Transverse colon (tissue), 4 donors: ENCODE data around the gene TGIF2. TPM values are rescaled to one million over a fixed set of nuclear protein-coding genes. Genes with fewer than 3 reads are reported as not detected.
"Not testable (repeated sequence)": the region's sequence is repeated elsewhere in the genome, so short reads cannot be mapped to it uniquely, and the experiment has no call there.

ENCODE experiments used
- DNase-seq: peaks from one replicate; pipeline ENCODE4 v3.0.0-alpha.2; 2019
- H3K27ac ChIP-seq, 4 donors: fragments of 200-600 bp; sonication (generic); 2 replicates each; pipeline ENCODE4 v1.5.1; 2016 to 2018; ENCODE audit warnings: inconsistent platforms in 4 of 4
- H3K27me3 ChIP-seq: fragments of 200-600 bp; sonication (generic); 2 replicates; pipeline ENCODE4 v1.5.1; 2017; ENCODE audit warnings: inconsistent platforms
- H3K36me3 ChIP-seq, 4 donors: fragments of 200-600 bp; sonication (generic); 2 replicates each; pipeline ENCODE4 v1.5.1; 2017 to 2019; ENCODE audit warnings: inconsistent platforms in 4 of 4
- H3K4me1 ChIP-seq, 4 donors: fragments of 200-600 bp; sonication (generic); 2 replicates each; pipeline ENCODE4 v1.5.1; 2017 to 2020; ENCODE audit warnings: inconsistent platforms in 4 of 4
- H3K4me3 ChIP-seq, 4 donors: fragments of 200-600 bp; sonication (generic); 1 replicate in 1 of 4; 2 replicates in 3 of 4; pipeline versions ENCODE4 v1.5.1 to v1.6.1; 2017 to 2019; ENCODE audit warnings: inconsistent platforms in 4 of 4
- H3K9me3 ChIP-seq, 2 donors: fragments of 200-600 bp; sonication (generic); 2 replicates each; pipeline ENCODE4 v1.5.1; 2017 to 2019; ENCODE audit warnings: inconsistent platforms in 2 of 2
- EP300 ChIP-seq: sonication (generic); formaldehyde crosslinking; IDR thresholded peaks from one replicate; pipeline ENCODE4 v1.6.1; 2017; ENCODE audit warnings: antibody characterized with exemption, low read depth
- POLR2A ChIP-seq: fragments of 450-650 bp; IDR thresholded peaks from one replicate; pipeline ENCODE4 v1.6.1; 2016; ENCODE audit warnings: antibody characterized with exemption, mild to moderate bottlenecking, moderate library complexity
- POLR2AphosphoS5 ChIP-seq, 3 donors: sonication (generic); formaldehyde crosslinking; IDR thresholded peaks; one replicate each; pipeline ENCODE4 v1.6.1; 2016; ENCODE audit warnings: antibody characterized with exemption in 3 of 3
- WGBS, 2 donors: methylation state at CpG; one replicate each; pipeline ENCODE4 v1.1.5; 2018; ENCODE audit warnings: low coverage in 1 of 2; 5-methylcytosine and 5-hydroxymethylcytosine counted together
- in situ Hi-C, 4 donors: fragments of 200-750 bp; cut with MboI; loops; one replicate each; pipeline versions ENCODE4 v1.15.0 to v1.15.1; 2017; ENCODE audit warnings: low sequenced_read_pairs in 3 of 4, low pct_ligation_motif_present in 1 of 4, low pct_unique_long_range_greater_than_20kb in 1 of 4
- intact Hi-C: fragments of 100-400 bp; cut with DNase I; formaldehyde crosslinking; loops from one replicate; pipeline ENCODE4 v1.15.1; 2023; ENCODE audit warnings: low total_unique reads
- total RNA-seq, 4 donors: library from RNA; depleted of rRNA; stranded (reverse); fragments of >200 nt; gene quantifications; one replicate each; pipeline ENCODE4 v1.1.0, GENCODE V29; 2016
- TF ChIP-seq, protein P1 (sequence below), 5 experiments: fragments of 200-600 bp in 3 of 5; fragments of 450-650 bp in 2 of 5; sonication (generic) in 3 of 5; IDR thresholded peaks; 1 replicate in 2 of 5; 2 replicates in 3 of 5; pipeline ENCODE4 v1.5.1; 2016 to 2017; ENCODE audit warnings: antibody characterized with exemption in 5 of 5, inconsistent platforms in 3 of 5, mild to moderate bottlenecking in 2 of 5, moderate library complexity in 1 of 5

The TGIF2 gene
- total RNA-seq, 4 donors from 2014 or later, result 0.75 to 130 (median 3.9) TPM

DNA sequence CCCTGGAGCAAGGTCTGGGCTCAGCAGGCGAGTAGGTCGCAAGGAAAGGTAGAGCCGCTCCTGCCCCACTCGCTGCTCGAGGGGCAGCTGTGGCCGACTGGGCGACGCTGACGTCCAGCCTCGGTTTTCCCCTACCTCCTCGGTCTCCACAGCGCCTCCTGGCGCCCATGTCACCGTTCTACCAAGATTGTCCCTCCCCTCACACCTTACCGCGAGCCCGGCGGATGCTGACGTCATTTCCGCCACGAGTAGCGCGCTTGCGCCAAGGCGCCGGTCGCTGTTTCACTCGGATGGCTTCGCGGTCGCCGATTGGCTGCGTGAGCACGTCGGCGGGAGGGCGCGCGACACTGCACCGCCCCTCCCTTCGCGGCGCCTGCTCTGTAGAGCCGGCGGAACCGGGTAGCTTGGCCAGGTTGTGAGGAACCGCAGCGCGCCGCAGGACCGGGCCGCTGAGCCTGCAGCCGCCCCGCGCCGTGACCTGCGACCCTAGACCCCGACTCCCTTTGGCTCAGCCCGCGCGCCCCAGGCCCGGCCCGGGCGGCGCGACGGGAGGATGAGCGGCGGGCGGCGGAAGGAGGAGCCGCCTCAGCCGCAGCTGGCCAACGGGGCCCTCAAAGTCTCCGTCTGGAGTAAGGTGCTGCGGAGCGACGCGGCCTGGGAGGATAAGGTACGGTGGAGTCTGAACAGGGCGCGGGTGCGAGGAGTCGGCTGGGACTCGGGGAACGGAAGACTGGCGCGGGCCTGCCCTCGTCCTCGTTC is 32.2 kb downstream of the TGIF2 start, which contains the start of gene RAB5IF:
RAB5IF (plus strand) TSS at position 381 of the 759 bp plus-strand sequence; CDS start at position 554, 173 bp downstream.
- H3K4me1 ChIP-seq, result peaks cover 8 to 26% (median 20%) of the 10 kb centered on the region in 4 donors
- TF ChIP-seq POLR2A (peak; percentile 88), EP300 (no peak), POLR2AphosphoS5 (IDR thresholded peaks at IDR 0.05) (peak; percentile 89 to 95 (median 93))
- TF ChIP-seq, protein P1, sequence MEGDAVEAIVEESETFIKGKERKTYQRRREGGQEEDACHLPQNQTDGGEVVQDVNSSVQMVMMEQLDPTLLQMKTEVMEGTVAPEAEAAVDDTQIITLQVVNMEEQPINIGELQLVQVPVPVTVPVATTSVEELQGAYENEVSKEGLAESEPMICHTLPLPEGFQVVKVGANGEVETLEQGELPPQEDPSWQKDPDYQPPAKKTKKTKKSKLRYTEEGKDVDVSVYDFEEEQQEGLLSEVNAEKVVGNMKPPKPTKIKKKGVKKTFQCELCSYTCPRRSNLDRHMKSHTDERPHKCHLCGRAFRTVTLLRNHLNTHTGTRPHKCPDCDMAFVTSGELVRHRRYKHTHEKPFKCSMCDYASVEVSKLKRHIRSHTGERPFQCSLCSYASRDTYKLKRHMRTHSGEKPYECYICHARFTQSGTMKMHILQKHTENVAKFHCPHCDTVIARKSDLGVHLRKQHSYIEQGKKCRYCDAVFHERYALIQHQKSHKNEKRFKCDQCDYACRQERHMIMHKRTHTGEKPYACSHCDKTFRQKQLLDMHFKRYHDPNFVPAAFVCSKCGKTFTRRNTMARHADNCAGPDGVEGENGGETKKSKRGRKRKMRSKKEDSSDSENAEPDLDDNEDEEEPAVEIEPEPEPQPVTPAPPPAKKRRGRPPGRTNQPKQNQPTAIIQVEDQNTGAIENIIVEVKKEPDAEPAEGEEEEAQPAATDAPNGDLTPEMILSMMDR (IDR thresholded peaks at IDR 0.05), result peak; percentile 83 to 99 (median 89)
- no peaks in the 10 kb centered on the region for H3K27me3 ChIP-seq
- no peaks in the 10 kb centered on the region for H3K9me3 ChIP-seq
- WGBS, 2 donors, result 0% methylated on average over 56 of the region's 90 CpGs; no CpG with 5 or more reads in 1 of the 2 donors
- peak within 1 kb of the TSS; percentile 90 to 98 (median 93) for H3K27ac ChIP-seq
- DNase-seq, result peak; percentile 99
- peaks cover 0 to 17% (median 7%) of the 10 kb centered on the region in 4 donors for H3K36me3 ChIP-seq
- in situ Hi-C loops, result loop anchor here in 3 of 4 donors (10.0 to 25.0 kb wide), 2 partner anchors 51 to 282 kb away; partner anchors contain the start of gene TLDC2 (in 1 of the 3)
- intact Hi-C loops, result loop anchor here (10.0 kb wide), 1 partner anchor 149 kb away; no protein-coding TSS in a partner anchor
- peak within 1 kb of the TSS; percentile 44 to 97 (median 90) for H3K4me3 ChIP-seq

DNA sequence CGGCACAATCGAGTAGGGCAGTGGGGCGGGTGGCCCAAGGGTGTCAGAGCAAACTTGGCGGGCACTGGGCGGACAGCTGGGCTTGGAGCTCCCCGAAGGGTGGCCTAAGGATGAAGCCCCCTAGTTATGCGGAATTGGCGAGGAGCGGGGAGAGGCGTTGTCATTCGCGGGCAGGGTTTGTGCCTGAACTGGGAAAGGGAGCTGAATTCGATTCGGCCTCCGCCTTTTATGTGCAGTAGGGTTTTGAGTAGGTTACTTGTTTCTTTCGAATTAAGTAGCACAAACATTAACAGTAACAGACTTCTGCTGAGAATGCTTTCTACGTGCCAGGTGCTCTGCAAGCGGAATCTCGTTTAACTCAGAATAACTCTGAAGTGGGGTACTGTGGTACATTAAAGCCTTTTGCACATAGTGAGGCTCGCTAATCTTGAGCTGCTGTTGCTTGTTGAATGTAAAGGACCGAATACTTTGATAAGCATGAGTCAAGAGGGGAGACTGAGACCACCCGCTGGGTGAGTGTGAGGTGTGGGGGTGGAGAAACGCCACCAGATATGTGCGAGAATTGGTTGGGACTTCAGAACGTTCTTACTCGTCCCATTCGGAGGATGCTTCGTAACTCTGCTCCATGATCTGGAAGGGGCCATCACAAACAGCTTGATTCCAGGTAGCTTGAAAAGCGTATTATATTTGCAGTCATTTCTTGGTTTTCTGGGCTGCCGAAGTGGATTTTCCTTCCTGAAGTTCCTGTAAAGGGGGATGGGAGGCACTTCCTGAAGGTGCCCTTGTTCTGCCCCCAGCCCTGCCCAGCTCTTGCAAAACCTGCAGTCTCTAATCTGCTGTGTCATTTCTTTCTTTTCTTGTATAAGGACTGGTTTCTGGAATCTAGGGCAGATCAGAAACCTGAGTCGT is 33.0 kb downstream of the TGIF2 start:
- Histone ChIP-seq H3K9me3 (no peaks in the 10 kb centered on the region), H3K27ac (peak overlapping the region; percentile 90 to 98 (median 93)), H3K27me3 (no peaks in the 10 kb centered on the region), H3K36me3 (peaks cover 0 to 24% (median 10%) of the 10 kb centered on the region in 4 donors), H3K4me1 (peaks cover 8 to 26% (median 20%) of the 10 kb centered on the region in 4 donors), H3K4me3 (peak overlapping the region; percentile 44 to 97 (median 90))
- no peak for TF ChIP-seq POLR2AphosphoS5 (IDR thresholded peaks at IDR 0.05)
- TF ChIP-seq POLR2A, result no peak
- TF ChIP-seq EP300, result no peak
- TF ChIP-seq, protein P1 (IDR thresholded peaks at IDR 0.05), result no peak
- in situ Hi-C loops, result loop anchor here in 3 of 4 donors (10.0 to 25.0 kb wide), 2 partner anchors 52 to 281 kb away; partner anchors contain the start of gene TLDC2 (in 1 of the 3)
- intact Hi-C loops, result loop anchor here (10.0 kb wide), 1 partner anchor 148 kb away; no protein-coding TSS in a partner anchor
- WGBS, 2 donors, result 0 to 1% methylated on average over 15 to 30 of the region's 31 CpGs
- peak; percentile 44 for DNase-seq

DNA sequence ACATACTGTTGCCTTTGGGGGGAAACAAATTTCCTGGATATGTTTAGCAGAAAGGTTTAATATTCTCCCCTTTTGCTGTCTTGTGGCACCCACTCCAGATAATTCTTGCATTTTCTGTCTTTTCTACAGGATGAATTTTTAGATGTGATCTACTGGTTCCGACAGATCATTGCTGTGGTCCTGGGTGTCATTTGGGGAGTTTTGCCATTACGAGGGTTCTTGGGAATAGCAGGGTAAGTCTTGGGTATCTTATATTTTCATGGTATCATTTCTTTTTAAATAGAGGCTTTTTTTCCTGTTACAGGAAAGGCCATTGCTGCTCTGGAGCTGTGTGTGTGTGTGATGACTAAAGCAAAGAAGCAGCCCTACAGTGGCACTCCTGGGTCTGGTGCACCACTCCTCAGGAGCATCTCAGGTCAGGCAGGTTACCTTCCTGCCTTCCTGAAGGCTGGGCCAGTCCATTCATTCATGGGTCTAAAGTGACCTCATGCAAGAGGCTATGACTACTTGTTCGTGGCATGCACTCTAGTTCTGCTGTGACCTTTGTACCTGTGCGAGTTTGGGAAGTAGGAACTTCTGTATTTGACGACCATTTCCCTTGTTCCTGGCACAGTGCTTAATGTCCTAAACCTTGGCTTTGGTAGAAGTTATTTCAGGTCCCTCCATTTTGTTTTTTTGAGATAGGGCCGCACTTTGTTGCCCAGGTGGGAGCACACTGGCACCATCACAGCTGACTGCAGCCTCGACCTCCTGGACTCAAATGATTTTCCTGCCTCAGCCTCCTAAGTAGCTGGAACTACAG is 34.4 kb downstream of the TGIF2 start:
- Histone ChIP-seq H3K36me3 (peaks cover 0 to 36% (median 15%) of the 10 kb centered on the region in 4 donors), H3K27ac (peak overlapping the region; percentile 90 to 98 (median 93)), H3K27me3 (no peaks in the 10 kb centered on the region), H3K4me1 (peaks cover 8 to 26% (median 20%) of the 10 kb centered on the region in 4 donors), H3K4me3 (no peak overlapping the region), H3K9me3 (no peaks in the 10 kb centered on the region)
- 67 to 81% methylated on average over 5 to 7 of the region's 7 CpGs for WGBS, 2 donors
- intact Hi-C loops, result loop anchor here (10.0 kb wide), 1 partner anchor 147 kb away; no protein-coding TSS in a partner anchor
- peak; percentile 61 for DNase-seq
- in situ Hi-C loops, result loop anchor here in 3 of 4 donors (10.0 to 25.0 kb wide), 2 partner anchors 53 to 280 kb away; partner anchors contain the start of gene TLDC2 (in 1 of the 3)
- TF ChIP-seq, protein P1 (IDR thresholded peaks at IDR 0.05), result no peak
- TF ChIP-seq POLR2AphosphoS5 (IDR thresholded peaks at IDR 0.05) (peak in 2 of 3 donors; percentile 42 to 83), EP300 (no peak), POLR2A (peak; percentile 39)

DNA sequence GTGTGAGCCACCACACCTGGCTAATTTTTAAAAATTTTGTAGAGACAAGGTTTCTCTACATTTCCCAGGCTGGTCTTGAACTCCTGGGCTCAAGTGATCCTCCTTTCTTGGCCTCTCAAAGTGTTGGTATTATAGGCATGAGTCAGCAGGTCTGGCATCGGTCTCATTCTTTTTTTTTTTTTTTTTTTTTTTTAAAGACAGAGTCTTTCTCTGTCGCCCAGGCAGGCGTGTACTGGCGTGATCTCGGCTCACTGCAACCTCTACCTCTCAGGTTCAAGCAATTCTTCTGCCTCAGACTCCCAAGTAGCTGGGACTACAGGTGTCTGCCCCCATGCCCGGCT is 35.0 kb downstream of the TGIF2 start:
- H3K4me1 ChIP-seq, result peaks cover 8 to 26% (median 20%) of the 10 kb centered on the region in 4 donors
- peak overlapping the region in 3 of 4 donors; percentile 93 to 98 (median 93) for H3K27ac ChIP-seq
- not testable (repeated sequence) for DNase-seq, H3K4me3 ChIP-seq, H3K9me3 ChIP-seq, H3K27me3 ChIP-seq
- WGBS, 2 donors, result 78 to 88% methylated on average over 6 of the region's 6 CpGs
- peaks cover 0 to 42% (median 18%) of the 10 kb centered on the region in 4 donors for H3K36me3 ChIP-seq
- in situ Hi-C loops (loop anchor here in 3 of 4 donors (10.0 to 25.0 kb wide), 2 partner anchors 54 to 279 kb away; partner anchors contain the start of gene TLDC2 (in 1 of the 3)), intact Hi-C loops (loop anchor here (10.0 kb wide), 1 partner anchor 146 kb away; no protein-coding TSS in a partner anchor)
